Parathyroid adenoma (tissue), 2 donors: ENCODE data around the gene FGF16.
A peak's percentile ranks its signal among the peaks of the same experiment; 100 is the strongest.

ENCODE experiments used
- H2AFZ ChIP-seq: fragments of 300-600 bp; sonication (generic); one replicate; pipeline ENCODE4 v1.7.0; 2017; ENCODE audit warnings: antibody characterized with exemption, mild to moderate bottlenecking
- H3K27ac ChIP-seq: fragments of 300-600 bp; sonication (generic); one replicate; pipeline ENCODE4 v1.7.0; 2017
- H3K27me3 ChIP-seq: fragments of 300-600 bp; sonication (generic); one replicate; pipeline ENCODE4 v1.7.0; 2017; ENCODE audit warnings: low read length; ENCODE audit not compliant: control insufficient read depth, insufficient read depth
- H3K36me3 ChIP-seq: fragments of 300-600 bp; sonication (generic); one replicate; pipeline ENCODE4 v1.7.0; 2017; ENCODE audit warnings: low read length; ENCODE audit not compliant: control insufficient read depth, insufficient read depth
- H3K4me1 ChIP-seq: fragments of 300-600 bp; sonication (generic); one replicate; pipeline ENCODE4 v1.7.0; 2017; ENCODE audit warnings: control low read depth
- H3K4me2 ChIP-seq: fragments of 300-600 bp; sonication (generic); one replicate; pipeline ENCODE4 v1.7.0; 2017; ENCODE audit warnings: low read length
- H3K4me3 ChIP-seq: fragments of 300-600 bp; sonication (generic); one replicate; pipeline ENCODE4 v1.7.0; 2017; ENCODE audit warnings: low read depth, low read length
- H3K79me2 ChIP-seq: fragments of 300-600 bp; sonication (generic); one replicate; pipeline ENCODE4 v1.7.0; 2017; ENCODE audit warnings: control low read depth
- H3K9ac ChIP-seq: fragments of 300-600 bp; sonication (generic); one replicate; pipeline ENCODE4 v1.7.0; 2017; ENCODE audit warnings: mild to moderate bottlenecking
- H3K9me3 ChIP-seq: fragments of 300-600 bp; sonication (generic); one replicate; pipeline ENCODE4 v1.7.0; 2017; ENCODE audit warnings: low read length; ENCODE audit not compliant: control insufficient read depth
- CTCF ChIP-seq: fragments of 300-600 bp; sonication (generic); IDR thresholded peaks from one replicate; pipeline ENCODE4 v1.7.0; 2017; ENCODE audit warnings: antibody characterized with exemption, mild to moderate bottlenecking
- donor health status: primary hyperparathyroidism.

FGF16 gene

GRCh38 chrX:77444075-77444474, 3.1 kb upstream of the FGF16 start:
- H2AFZ ChIP-seq: no peak overlapping the region
- no peaks in the 10 kb centered on the region for H3K36me3 ChIP-seq
- no peak overlapping the region for H3K4me3 ChIP-seq
- no peak for TF ChIP-seq CTCF
- no peaks in the 10 kb centered on the region for H3K9me3 ChIP-seq
- H3K4me1 ChIP-seq: no peaks in the 10 kb centered on the region
- no peak overlapping the region for H3K9ac ChIP-seq
- no peak overlapping the region for H3K27ac ChIP-seq
- H3K27me3 ChIP-seq: no peaks in the 10 kb centered on the region
- H3K4me2 ChIP-seq: no peak overlapping the region
- no peaks in the 10 kb centered on the region for H3K79me2 ChIP-seq

GRCh38 chrX:77444545-77444944, 2.6 kb upstream of the FGF16 start:
- Histone ChIP-seq H2AFZ (no peak overlapping the region), H3K27me3 (no peaks in the 10 kb centered on the region), H3K9ac (no peak overlapping the region), H3K4me1 (no peaks in the 10 kb centered on the region), H3K9me3 (no peaks in the 10 kb centered on the region), H3K79me2 (no peaks in the 10 kb centered on the region), H3K4me3 (no peak overlapping the region), H3K27ac (no peak overlapping the region), H3K4me2 (no peak overlapping the region), H3K36me3 (no peaks in the 10 kb centered on the region)
- no peak for TF ChIP-seq CTCF

GRCh38 chrX:77446029-77446585, 1.1 kb upstream of the FGF16 start:
- no peaks in the 10 kb centered on the region for H3K27me3 ChIP-seq
- H3K9me3 ChIP-seq: no peaks in the 10 kb centered on the region
- no peak overlapping the region for H3K27ac ChIP-seq
- no peaks in the 10 kb centered on the region for H3K79me2 ChIP-seq
- H3K4me1 ChIP-seq: no peaks in the 10 kb centered on the region
- H3K36me3 ChIP-seq: no peaks in the 10 kb centered on the region
- H3K9ac ChIP-seq: no peak overlapping the region
- peak overlapping the region; percentile 54 for H3K4me3 ChIP-seq
- peak overlapping the region; percentile 69 for H2AFZ ChIP-seq
- H3K4me2 ChIP-seq: peak overlapping the region; percentile 66
- TF ChIP-seq CTCF: peak; percentile 22

- no peak overlapping the region for H3K4me3 ChIP-seq
- no peak overlapping the region for H3K27ac ChIP-seq
- H3K79me2 ChIP-seq: no peaks in the 10 kb centered on the region
Measured at GRCh38 chrX:77447653-77448569, 722 bp downstream of the FGF16 start.

More at GRCh38 chrX:77447653-77448569, 722 bp downstream of the FGF16 start:
- no peaks in the 10 kb centered on the region for H3K4me1 ChIP-seq
- no peaks in the 10 kb centered on the region for H3K36me3 ChIP-seq
- no peak overlapping the region for H3K4me2 ChIP-seq
- H3K9me3 ChIP-seq: no peaks in the 10 kb centered on the region
- TF ChIP-seq CTCF: no peak
- H3K27me3 ChIP-seq: no peaks in the 10 kb centered on the region
- no peak overlapping the region for H2AFZ ChIP-seq
- no peak overlapping the region for H3K9ac ChIP-seq
